Transverse colon (tissue), 4 donors: ENCODE data around the gene OVCH1. TPM values are rescaled to one million over a fixed set of nuclear protein-coding genes. Genes with fewer than 3 reads are reported as not detected.

ENCODE experiments used
- DNase-seq: peaks from one replicate; pipeline ENCODE4 v3.0.0-alpha.2; 2019
- H3K27ac ChIP-seq, 4 donors: fragments of 200-600 bp; sonication (generic); 2 replicates each; pipeline ENCODE4 v1.5.1; 2016 to 2018; ENCODE audit warnings: inconsistent platforms in 4 of 4
- H3K27me3 ChIP-seq: fragments of 200-600 bp; sonication (generic); 2 replicates; pipeline ENCODE4 v1.5.1; 2017; ENCODE audit warnings: inconsistent platforms
- H3K36me3 ChIP-seq, 4 donors: fragments of 200-600 bp; sonication (generic); 2 replicates each; pipeline ENCODE4 v1.5.1; 2017 to 2019; ENCODE audit warnings: inconsistent platforms in 4 of 4
- H3K4me1 ChIP-seq, 4 donors: fragments of 200-600 bp; sonication (generic); 2 replicates each; pipeline ENCODE4 v1.5.1; 2017 to 2020; ENCODE audit warnings: inconsistent platforms in 4 of 4
- H3K4me3 ChIP-seq, 4 donors: fragments of 200-600 bp; sonication (generic); 1 replicate in 1 of 4; 2 replicates in 3 of 4; pipeline versions ENCODE4 v1.5.1 to v1.6.1; 2017 to 2019; ENCODE audit warnings: inconsistent platforms in 4 of 4
- H3K9me3 ChIP-seq, 2 donors: fragments of 200-600 bp; sonication (generic); 2 replicates each; pipeline ENCODE4 v1.5.1; 2017 to 2019; ENCODE audit warnings: inconsistent platforms in 2 of 2
- EP300 ChIP-seq: sonication (generic); formaldehyde crosslinking; IDR thresholded peaks from one replicate; pipeline ENCODE4 v1.6.1; 2017; ENCODE audit warnings: antibody characterized with exemption, low read depth
- POLR2A ChIP-seq: fragments of 450-650 bp; IDR thresholded peaks from one replicate; pipeline ENCODE4 v1.6.1; 2016; ENCODE audit warnings: antibody characterized with exemption, mild to moderate bottlenecking, moderate library complexity
- POLR2AphosphoS5 ChIP-seq, 3 donors: sonication (generic); formaldehyde crosslinking; IDR thresholded peaks; one replicate each; pipeline ENCODE4 v1.6.1; 2016; ENCODE audit warnings: antibody characterized with exemption in 3 of 3
- WGBS, 2 donors: methylation state at CpG; one replicate each; pipeline ENCODE4 v1.1.5; 2018; ENCODE audit warnings: low coverage in 1 of 2; 5-methylcytosine and 5-hydroxymethylcytosine counted together
- in situ Hi-C, 4 donors: fragments of 200-750 bp; cut with MboI; loops; one replicate each; pipeline versions ENCODE4 v1.15.0 to v1.15.1; 2017; ENCODE audit warnings: low sequenced_read_pairs in 3 of 4, low pct_ligation_motif_present in 1 of 4, low pct_unique_long_range_greater_than_20kb in 1 of 4
- intact Hi-C: fragments of 100-400 bp; cut with DNase I; formaldehyde crosslinking; loops from one replicate; pipeline ENCODE4 v1.15.1; 2023; ENCODE audit warnings: low total_unique reads
- total RNA-seq, 4 donors: library from RNA; depleted of rRNA; stranded (reverse); fragments of >200 nt; gene quantifications; one replicate each; pipeline ENCODE4 v1.1.0, GENCODE V29; 2016
- TF ChIP-seq, protein P1 (sequence below), 5 experiments: fragments of 200-600 bp in 3 of 5; fragments of 450-650 bp in 2 of 5; sonication (generic) in 3 of 5; IDR thresholded peaks; 1 replicate in 2 of 5; 2 replicates in 3 of 5; pipeline ENCODE4 v1.5.1; 2016 to 2017; ENCODE audit warnings: antibody characterized with exemption in 5 of 5, inconsistent platforms in 3 of 5, mild to moderate bottlenecking in 2 of 5, moderate library complexity in 1 of 5

OVCH1 gene
- total RNA-seq, 4 donors from 2014 or later, result 0.37 TPM; not detected in 3

DNA sequence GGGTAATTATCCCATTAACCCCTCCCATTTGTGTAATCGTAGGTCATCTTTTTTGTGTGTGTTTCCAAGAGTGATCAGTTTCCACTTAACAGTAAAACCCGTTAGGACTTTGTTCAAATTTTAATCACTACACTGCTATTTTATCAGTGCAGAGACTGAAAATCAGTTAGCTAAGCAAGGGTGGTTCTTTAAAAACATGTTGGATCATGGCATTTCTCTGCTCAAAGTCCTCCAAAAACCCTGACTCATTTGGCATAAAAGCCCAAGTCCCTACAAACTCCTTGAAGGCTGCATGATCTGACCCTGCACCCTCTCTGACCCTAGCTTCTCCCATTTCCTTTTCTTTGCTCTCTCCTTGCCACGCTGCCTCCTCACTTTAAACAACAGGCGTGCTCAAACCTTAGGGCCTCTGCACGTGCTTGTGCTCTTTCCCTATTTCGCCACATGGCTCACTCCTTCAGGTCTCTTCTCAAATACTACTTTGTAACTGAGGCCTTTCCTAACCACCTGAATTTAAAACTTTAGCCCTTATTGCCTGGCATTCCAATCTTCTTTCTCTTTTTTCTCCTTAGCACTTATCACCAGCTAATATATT lies 13.2 kb upstream of the OVCH1 start:
- no peak overlapping the region for H3K27ac ChIP-seq
- in situ Hi-C loops, result no loop called here
- intact Hi-C loops, result no loop called here
- 74% methylated on average over 5 to 6 of the region's 6 CpGs for WGBS, 2 donors
- no peak for DNase-seq
- H3K36me3 ChIP-seq, result no peaks in the 10 kb centered on the region
- H3K4me3 ChIP-seq, result no peak overlapping the region
- H3K4me1 ChIP-seq, result no peaks in the 10 kb centered on the region
- H3K27me3 ChIP-seq, result no peaks in the 10 kb centered on the region
- H3K9me3 ChIP-seq, result no peaks in the 10 kb centered on the region
- TF ChIP-seq EP300 (no peak), POLR2AphosphoS5 (IDR thresholded peaks at IDR 0.05) (no peak), POLR2A (no peak)
- TF ChIP-seq, protein P1, sequence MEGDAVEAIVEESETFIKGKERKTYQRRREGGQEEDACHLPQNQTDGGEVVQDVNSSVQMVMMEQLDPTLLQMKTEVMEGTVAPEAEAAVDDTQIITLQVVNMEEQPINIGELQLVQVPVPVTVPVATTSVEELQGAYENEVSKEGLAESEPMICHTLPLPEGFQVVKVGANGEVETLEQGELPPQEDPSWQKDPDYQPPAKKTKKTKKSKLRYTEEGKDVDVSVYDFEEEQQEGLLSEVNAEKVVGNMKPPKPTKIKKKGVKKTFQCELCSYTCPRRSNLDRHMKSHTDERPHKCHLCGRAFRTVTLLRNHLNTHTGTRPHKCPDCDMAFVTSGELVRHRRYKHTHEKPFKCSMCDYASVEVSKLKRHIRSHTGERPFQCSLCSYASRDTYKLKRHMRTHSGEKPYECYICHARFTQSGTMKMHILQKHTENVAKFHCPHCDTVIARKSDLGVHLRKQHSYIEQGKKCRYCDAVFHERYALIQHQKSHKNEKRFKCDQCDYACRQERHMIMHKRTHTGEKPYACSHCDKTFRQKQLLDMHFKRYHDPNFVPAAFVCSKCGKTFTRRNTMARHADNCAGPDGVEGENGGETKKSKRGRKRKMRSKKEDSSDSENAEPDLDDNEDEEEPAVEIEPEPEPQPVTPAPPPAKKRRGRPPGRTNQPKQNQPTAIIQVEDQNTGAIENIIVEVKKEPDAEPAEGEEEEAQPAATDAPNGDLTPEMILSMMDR (IDR thresholded peaks at IDR 0.05), result no peak

- DNase-seq, result no peak
- WGBS, 2 donors, result 100% methylated on average over 1 of the region's 1 CpG
- Histone ChIP-seq H3K36me3 (no peaks in the 10 kb centered on the region), H3K4me1 (no peaks in the 10 kb centered on the region), H3K27me3 (no peaks in the 10 kb centered on the region), H3K27ac (no peak overlapping the region), H3K9me3 (no peaks in the 10 kb centered on the region), H3K4me3 (no peak overlapping the region)
- intact Hi-C loops, result no loop called here
- TF ChIP-seq POLR2A (no peak), POLR2AphosphoS5 (IDR thresholded peaks at IDR 0.05) (no peak), EP300 (no peak)
- TF ChIP-seq, protein P1 (IDR thresholded peaks at IDR 0.05), result no peak
- in situ Hi-C loops, result no loop called here
Observed at GRCh38 chr12:29509503-29509902, 12.0 kb upstream of the OVCH1 start.

GRCh38 chr12:29508949-29509348 lies 11.5 kb upstream of the OVCH1 start:
- 82 to 83% methylated on average over 2 of the region's 2 CpGs for WGBS, 2 donors
- intact Hi-C loops (no loop called here), in situ Hi-C loops (no loop called here)
- no peaks in the 10 kb centered on the region for H3K9me3 ChIP-seq
- no peaks in the 10 kb centered on the region for H3K4me1 ChIP-seq
- no peaks in the 10 kb centered on the region for H3K36me3 ChIP-seq
- DNase-seq, result no peak
- no peak for TF ChIP-seq POLR2AphosphoS5 (IDR thresholded peaks at IDR 0.05)
- TF ChIP-seq, protein P1 (IDR thresholded peaks at IDR 0.05), result no peak
- TF ChIP-seq POLR2A, result no peak
- no peak for TF ChIP-seq EP300
- no peak overlapping the region for H3K4me3 ChIP-seq
- H3K27me3 ChIP-seq, result no peaks in the 10 kb centered on the region
- H3K27ac ChIP-seq, result no peak overlapping the region

DNA sequence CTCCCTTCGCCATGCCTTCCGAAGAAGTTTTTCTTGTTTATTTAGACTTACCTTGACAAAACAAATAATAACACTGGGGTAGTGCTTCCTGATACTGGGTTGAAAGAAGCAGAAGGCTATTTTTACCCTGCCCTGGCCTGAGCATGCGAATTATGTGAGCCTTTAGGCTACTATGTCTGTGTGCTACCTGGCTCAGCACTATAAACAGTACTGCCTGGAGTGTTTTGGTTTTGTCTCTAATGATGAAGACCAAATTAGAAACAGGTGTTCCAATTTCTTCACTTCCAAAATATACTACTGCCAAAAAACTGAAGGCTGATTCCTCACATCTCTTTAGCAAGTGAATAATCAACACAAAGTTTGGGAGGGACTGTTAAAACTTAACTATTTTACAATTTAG lies 7.6 kb upstream of the OVCH1 start:
- DNase-seq, result no peak
- H3K4me1 ChIP-seq, result no peaks in the 10 kb centered on the region
- no peaks in the 10 kb centered on the region for H3K36me3 ChIP-seq
- WGBS, 2 donors, result 84 to 87% methylated on average over 3 of the region's 3 CpGs
- H3K9me3 ChIP-seq, result no peaks in the 10 kb centered on the region
- intact Hi-C loops, result no loop called here
- TF ChIP-seq POLR2AphosphoS5 (IDR thresholded peaks at IDR 0.05) (no peak), EP300 (no peak), POLR2A (no peak)
- TF ChIP-seq, protein P1 (IDR thresholded peaks at IDR 0.05), result no peak
- no peak overlapping the region for H3K4me3 ChIP-seq
- H3K27ac ChIP-seq, result no peak overlapping the region
- H3K27me3 ChIP-seq, result no peaks in the 10 kb centered on the region
- in situ Hi-C loops, result no loop called here
